Upper lobe of left lung (tissue), 4 donors: Measurements from ENCODE around the gene SLC6A6.

ENCODE experiments used
- CTCF ChIP-seq, 6 experiments: fragments of 450-650 bp in 4 of 6; fragments of 200-600 bp in 2 of 6; sonication (generic) in 2 of 6; IDR thresholded peaks; one replicate each; pipeline ENCODE4 v1.5.1; 2016 to 2019; ENCODE audit warnings: antibody characterized with exemption in 6 of 6
- EP300 ChIP-seq, 4 donors: sonication (generic); formaldehyde crosslinking; IDR thresholded peaks; one replicate each; pipeline ENCODE4 v1.5.1; 2017; ENCODE audit warnings: antibody characterized with exemption in 4 of 4, control low read depth in 2 of 4
- POLR2A ChIP-seq, 4 donors: fragments of 450-650 bp; IDR thresholded peaks; one replicate each; pipeline ENCODE4 v1.5.1; 2016 to 2017; ENCODE audit warnings: antibody characterized with exemption in 4 of 4, mild to moderate bottlenecking in 2 of 4
- POLR2AphosphoS5 ChIP-seq, 2 donors: sonication (generic); formaldehyde crosslinking; IDR thresholded peaks; one replicate each; pipeline ENCODE4 v1.5.1; 2017; ENCODE audit warnings: antibody characterized with exemption in 2 of 2

GRCh38 chr3:14471016-14471415 is 68.6 kb downstream of the SLC6A6 start:
- TF ChIP-seq POLR2AphosphoS5 (IDR thresholded peaks at IDR 0.05) (no peak), EP300 (IDR thresholded peaks at IDR 0.05) (no peak), POLR2A (IDR thresholded peaks at IDR 0.05) (no peak), CTCF (IDR thresholded peaks at IDR 0.05) (no peak)
